Body of pancreas (tissue), 4 donors: Measurements from ENCODE around the gene ANKRD9. TPM values are rescaled to one million over a fixed set of nuclear protein-coding genes. Genes with fewer than 3 reads are reported as not detected.

Experiments used
- ATAC-seq: fragments of 150-250 bp; one replicate; pipeline ENCODE4 v1.9.1; 2016
- DNase-seq, 4 donors: peaks; one replicate each; pipeline ENCODE4 v3.0.0-alpha.2; 2019
- H3K27ac ChIP-seq, 4 donors: fragments of 200-600 bp; sonication (generic); 1 replicate in 3 of 4; 2 replicates in 1 of 4; pipeline versions ENCODE4 v1.5.1 to v1.6.1; 2016 to 2019; ENCODE audit warnings: mild to moderate bottlenecking in 1 of 4, mixed read lengths in 1 of 4, moderate library complexity in 1 of 4
- H3K27me3 ChIP-seq, 2 donors: fragments of 200-600 bp; sonication (generic); one replicate each; pipeline ENCODE4 v1.6.0; 2016; ENCODE audit warnings: mild to moderate bottlenecking in 1 of 2
- H3K36me3 ChIP-seq, 2 donors: fragments of 200-600 bp; sonication (generic); replicated peaks in 1 of 2; 2 replicates each; pipeline ENCODE4 v1.5.1; 2016; ENCODE audit warnings: low read depth in 2 of 2; ENCODE audit not compliant: insufficient read depth in 1 of 2
- H3K4me1 ChIP-seq: fragments of 200-600 bp; sonication (generic); one replicate; pipeline ENCODE4 v1.6.0; 2016
- H3K4me3 ChIP-seq, 2 donors: fragments of 200-600 bp; sonication (generic); 1 replicate in 1 of 2; 2 replicates in 1 of 2; pipeline ENCODE4 v1.5.1; 2016 to 2019
- H3K9me3 ChIP-seq, 3 donors: fragments of 200-600 bp; sonication (generic); 1 replicate in 2 of 3; 2 replicates in 1 of 3; pipeline ENCODE4 v1.5.1; 2016
- POLR2A ChIP-seq, 3 donors: fragments of 450-650 bp; IDR thresholded peaks; one replicate each; pipeline ENCODE4 v1.6.1; 2016; ENCODE audit warnings: antibody characterized with exemption in 3 of 3, mild to moderate bottlenecking in 2 of 3
- WGBS, 2 donors: methylation state at CpG; one replicate each; pipeline ENCODE4 v1.1.5; 2017; 5-methylcytosine and 5-hydroxymethylcytosine counted together
- intact Hi-C: fragments of 100-400 bp; cut with DNase I; formaldehyde crosslinking; loops from one replicate; pipeline ENCODE4 v1.15.1; 2023
- microRNA-seq, 2 donors: library from miRNA; unstranded; fragments of <30 nt; microRNA quantifications; one replicate each; pipeline ENCODE4, GENCODE V29; 2016; ENCODE audit warnings: borderline number of aligned reads in 2 of 2, borderline replicate concordance in 2 of 2
- small RNA-seq: library from RNA; depleted of rRNA; stranded (forward); fragments of <200 nt; gene quantifications from one replicate; pipeline ENCODE3, GENCODE V24; 2016
- total RNA-seq, 2 donors: library from RNA; depleted of rRNA; stranded (reverse); fragments of >200 nt; gene quantifications; one replicate each; pipeline ENCODE4 v1.1.0, GENCODE V29; 2016
- TF ChIP-seq, protein P1 (sequence below), 7 experiments: fragments of 450-650 bp in 4 of 7; fragments of 200-600 bp in 3 of 7; sonication (generic) in 3 of 7; IDR thresholded peaks; one replicate each; pipeline ENCODE4 v1.5.1; 2016 to 2019; ENCODE audit warnings: antibody characterized with exemption in 7 of 7

Gene ANKRD9
- total RNA-seq, 2 donors from 2014 or later: 49.8 to 87.7 TPM

- ATAC-seq: no peak
- H3K27ac ChIP-seq: no peak overlapping the region
- 80 to 95% methylated on average over 1 to 24 of the region's 24 CpGs for WGBS, 2 donors
- H3K36me3 ChIP-seq: peaks cover 9 to 18% of the 10 kb centered on the region in 2 donors
- intact Hi-C loops: no loop called here
- no peaks in the 10 kb centered on the region for H3K27me3 ChIP-seq
- H3K4me1 ChIP-seq: no peaks in the 10 kb centered on the region
- TF ChIP-seq POLR2A (IDR thresholded peaks at IDR 0.05): no peak
- TF ChIP-seq, protein P1, sequence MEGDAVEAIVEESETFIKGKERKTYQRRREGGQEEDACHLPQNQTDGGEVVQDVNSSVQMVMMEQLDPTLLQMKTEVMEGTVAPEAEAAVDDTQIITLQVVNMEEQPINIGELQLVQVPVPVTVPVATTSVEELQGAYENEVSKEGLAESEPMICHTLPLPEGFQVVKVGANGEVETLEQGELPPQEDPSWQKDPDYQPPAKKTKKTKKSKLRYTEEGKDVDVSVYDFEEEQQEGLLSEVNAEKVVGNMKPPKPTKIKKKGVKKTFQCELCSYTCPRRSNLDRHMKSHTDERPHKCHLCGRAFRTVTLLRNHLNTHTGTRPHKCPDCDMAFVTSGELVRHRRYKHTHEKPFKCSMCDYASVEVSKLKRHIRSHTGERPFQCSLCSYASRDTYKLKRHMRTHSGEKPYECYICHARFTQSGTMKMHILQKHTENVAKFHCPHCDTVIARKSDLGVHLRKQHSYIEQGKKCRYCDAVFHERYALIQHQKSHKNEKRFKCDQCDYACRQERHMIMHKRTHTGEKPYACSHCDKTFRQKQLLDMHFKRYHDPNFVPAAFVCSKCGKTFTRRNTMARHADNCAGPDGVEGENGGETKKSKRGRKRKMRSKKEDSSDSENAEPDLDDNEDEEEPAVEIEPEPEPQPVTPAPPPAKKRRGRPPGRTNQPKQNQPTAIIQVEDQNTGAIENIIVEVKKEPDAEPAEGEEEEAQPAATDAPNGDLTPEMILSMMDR (IDR thresholded peaks at IDR 0.05): no peak
- no peak overlapping the region for H3K4me3 ChIP-seq
- no peak for DNase-seq
- peaks cover 0 to 2% (median 0%) of the 10 kb centered on the region in 3 donors for H3K9me3 ChIP-seq
Observed at GRCh38 chr14:102452302-102452701, 57.3 kb downstream of the ANKRD9 start.

Small RNA genes within 50 kb of the gene (microRNA-seq; reads per million reads assigned to microRNA genes)
- 0 reads per million in 2 donors for gene MIR4309

Small RNA genes within 50 kb of the gene (small RNA-seq; reads per million reads assigned to genes)
- gene MIR4309: not detected

Other genes starting within 250 kb of the ANKRD9 start
- 10 to 100 TPM; 14.3 to 18.5 TPM for gene MOK, start 204.6 kb downstream of the ANKRD9 start, total RNA-seq
- 10 to 100 TPM in 1 of 2 donors, 1 to 10 TPM in 1; 8.0 to 22.1 TPM for gene ZNF839, start 190.0 kb downstream of the ANKRD9 start, total RNA-seq
- gene CINP, start 146.9 kb downstream of the ANKRD9 start, total RNA-seq: 10 to 100 TPM; 25.1 to 27.2 TPM
- 10 to 100 TPM in 1 of 2 donors, 1 to 10 TPM in 1; 7.0 to 51.4 TPM for gene TECPR2, start 146.8 kb downstream of the ANKRD9 start, total RNA-seq
- gene RCOR1, start 82.9 kb upstream of the ANKRD9 start, total RNA-seq: 1 to 10 TPM; 6.3 to 6.7 TPM